ENCODE data around the gene SLCO1A2.

- no peak for TF ChIP-seq POLR2A (IDR thresholded peaks at IDR 0.05)
- TF ChIP-seq, protein P1, sequence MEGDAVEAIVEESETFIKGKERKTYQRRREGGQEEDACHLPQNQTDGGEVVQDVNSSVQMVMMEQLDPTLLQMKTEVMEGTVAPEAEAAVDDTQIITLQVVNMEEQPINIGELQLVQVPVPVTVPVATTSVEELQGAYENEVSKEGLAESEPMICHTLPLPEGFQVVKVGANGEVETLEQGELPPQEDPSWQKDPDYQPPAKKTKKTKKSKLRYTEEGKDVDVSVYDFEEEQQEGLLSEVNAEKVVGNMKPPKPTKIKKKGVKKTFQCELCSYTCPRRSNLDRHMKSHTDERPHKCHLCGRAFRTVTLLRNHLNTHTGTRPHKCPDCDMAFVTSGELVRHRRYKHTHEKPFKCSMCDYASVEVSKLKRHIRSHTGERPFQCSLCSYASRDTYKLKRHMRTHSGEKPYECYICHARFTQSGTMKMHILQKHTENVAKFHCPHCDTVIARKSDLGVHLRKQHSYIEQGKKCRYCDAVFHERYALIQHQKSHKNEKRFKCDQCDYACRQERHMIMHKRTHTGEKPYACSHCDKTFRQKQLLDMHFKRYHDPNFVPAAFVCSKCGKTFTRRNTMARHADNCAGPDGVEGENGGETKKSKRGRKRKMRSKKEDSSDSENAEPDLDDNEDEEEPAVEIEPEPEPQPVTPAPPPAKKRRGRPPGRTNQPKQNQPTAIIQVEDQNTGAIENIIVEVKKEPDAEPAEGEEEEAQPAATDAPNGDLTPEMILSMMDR (IDR thresholded peaks at IDR 0.05) = no peak
Observed at GRCh38 chr12:21257172-21257571, 77.5 kb downstream of the SLCO1A2 start.

Measured in tibial nerve (tissue), 3 donors.